AG04449 (cell line): ENCODE data around the gene SAMD5.
A peak's percentile ranks its signal among the peaks of the same experiment; 100 is the strongest.

Experiments
- CTCF ChIA-PET: fragments of 350-600 bp; formaldehyde crosslinking; extraction: SDS; loops from one replicate; lab custom pipeline; 2021; ENCODE audit warnings: antibody characterized with exemption; lab: Yijun Ruan, JAX
- POLR2A ChIA-PET: fragments of 400-600, 350-600 bp; formaldehyde crosslinking; extraction: SDS; loops from one replicate; lab custom pipeline; 2020; ENCODE audit warnings: antibody characterized with exemption, inconsistent platforms; lab: Yijun Ruan, JAX
- DNase-seq: peaks from one replicate; pipeline ENCODE4 v3.0.0-alpha.2; 2010; ENCODE audit warnings: low read depth, low spot score
- H3K4me3 ChIP-seq: 2 replicates; pipeline ENCODE4 v1.5.1; 2011; ENCODE audit warnings: low read depth, mild to moderate bottlenecking, control low read depth, low read length
- TF ChIP-seq, protein P1 (sequence below): IDR thresholded peaks from one replicate; pipeline ENCODE4 v1.5.1; 2011; ENCODE audit warnings: mild to moderate bottlenecking, moderate library complexity, low read length, control low read depth, inconsistent platforms; ENCODE audit not compliant: insufficient read depth; ENCODE audit errors: missing control alignments

SAMD5 gene

DNA sequence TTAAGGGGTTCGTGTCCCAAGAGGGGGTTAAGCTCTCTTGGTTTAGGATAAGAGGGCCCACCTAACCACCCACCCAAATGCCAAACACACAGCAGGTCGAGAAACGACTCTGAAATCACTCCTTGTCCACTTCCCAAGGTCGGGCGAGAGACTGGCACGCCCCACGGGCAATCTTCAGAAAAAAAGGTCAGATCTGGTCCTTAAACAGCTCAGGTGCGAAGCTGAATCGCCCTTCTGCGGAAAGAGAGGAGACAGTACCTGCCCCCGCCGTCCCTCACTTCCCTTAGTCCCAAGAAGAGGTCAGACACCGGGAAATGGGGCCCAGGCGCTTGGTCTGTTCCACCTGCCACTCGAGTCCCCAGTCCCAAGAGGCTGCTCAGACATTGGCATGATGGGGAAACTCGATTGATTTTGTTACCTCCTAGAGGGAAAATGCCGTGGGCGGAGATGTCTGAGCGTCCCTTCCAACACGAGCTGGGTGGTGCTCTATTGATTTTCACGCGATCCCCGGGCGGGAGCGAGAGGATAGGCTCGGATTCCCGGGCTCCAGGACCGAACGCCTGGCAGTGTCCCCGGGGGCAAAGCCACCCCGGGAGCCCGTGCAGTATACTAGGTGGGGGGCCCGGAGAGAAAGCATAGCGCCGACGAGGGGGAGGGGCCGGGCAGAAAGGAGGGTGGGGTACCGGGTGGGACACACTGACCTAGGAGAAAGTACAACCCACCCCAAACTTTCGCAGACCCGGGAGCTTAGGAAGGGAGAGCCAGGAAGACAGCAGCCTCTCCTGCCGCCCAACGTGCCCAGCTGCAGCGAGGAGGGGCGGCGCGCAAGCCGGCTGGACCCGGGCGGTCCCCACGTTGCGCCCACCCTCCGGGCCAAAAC, 1.1 kb upstream of the SAMD5 start:
- CTCF ChIA-PET, result interaction anchor here (0.6 to 10.6 kb wide), 41 partner anchors 9 to 745 kb away, joined by 3 to 137 read pairs (median 4); no protein-coding TSS in a partner anchor
- DNase-seq, result no peak
- TF ChIP-seq, protein P1, sequence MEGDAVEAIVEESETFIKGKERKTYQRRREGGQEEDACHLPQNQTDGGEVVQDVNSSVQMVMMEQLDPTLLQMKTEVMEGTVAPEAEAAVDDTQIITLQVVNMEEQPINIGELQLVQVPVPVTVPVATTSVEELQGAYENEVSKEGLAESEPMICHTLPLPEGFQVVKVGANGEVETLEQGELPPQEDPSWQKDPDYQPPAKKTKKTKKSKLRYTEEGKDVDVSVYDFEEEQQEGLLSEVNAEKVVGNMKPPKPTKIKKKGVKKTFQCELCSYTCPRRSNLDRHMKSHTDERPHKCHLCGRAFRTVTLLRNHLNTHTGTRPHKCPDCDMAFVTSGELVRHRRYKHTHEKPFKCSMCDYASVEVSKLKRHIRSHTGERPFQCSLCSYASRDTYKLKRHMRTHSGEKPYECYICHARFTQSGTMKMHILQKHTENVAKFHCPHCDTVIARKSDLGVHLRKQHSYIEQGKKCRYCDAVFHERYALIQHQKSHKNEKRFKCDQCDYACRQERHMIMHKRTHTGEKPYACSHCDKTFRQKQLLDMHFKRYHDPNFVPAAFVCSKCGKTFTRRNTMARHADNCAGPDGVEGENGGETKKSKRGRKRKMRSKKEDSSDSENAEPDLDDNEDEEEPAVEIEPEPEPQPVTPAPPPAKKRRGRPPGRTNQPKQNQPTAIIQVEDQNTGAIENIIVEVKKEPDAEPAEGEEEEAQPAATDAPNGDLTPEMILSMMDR, result no peak
- POLR2A ChIA-PET, result interaction anchor here (0.7 to 1.1 kb wide), 3 partner anchors 537 to 696 kb away, joined by 3 to 4 read pairs (median 3); no protein-coding TSS in a partner anchor
- peak overlapping the region; percentile 72 for H3K4me3 ChIP-seq

DNA sequence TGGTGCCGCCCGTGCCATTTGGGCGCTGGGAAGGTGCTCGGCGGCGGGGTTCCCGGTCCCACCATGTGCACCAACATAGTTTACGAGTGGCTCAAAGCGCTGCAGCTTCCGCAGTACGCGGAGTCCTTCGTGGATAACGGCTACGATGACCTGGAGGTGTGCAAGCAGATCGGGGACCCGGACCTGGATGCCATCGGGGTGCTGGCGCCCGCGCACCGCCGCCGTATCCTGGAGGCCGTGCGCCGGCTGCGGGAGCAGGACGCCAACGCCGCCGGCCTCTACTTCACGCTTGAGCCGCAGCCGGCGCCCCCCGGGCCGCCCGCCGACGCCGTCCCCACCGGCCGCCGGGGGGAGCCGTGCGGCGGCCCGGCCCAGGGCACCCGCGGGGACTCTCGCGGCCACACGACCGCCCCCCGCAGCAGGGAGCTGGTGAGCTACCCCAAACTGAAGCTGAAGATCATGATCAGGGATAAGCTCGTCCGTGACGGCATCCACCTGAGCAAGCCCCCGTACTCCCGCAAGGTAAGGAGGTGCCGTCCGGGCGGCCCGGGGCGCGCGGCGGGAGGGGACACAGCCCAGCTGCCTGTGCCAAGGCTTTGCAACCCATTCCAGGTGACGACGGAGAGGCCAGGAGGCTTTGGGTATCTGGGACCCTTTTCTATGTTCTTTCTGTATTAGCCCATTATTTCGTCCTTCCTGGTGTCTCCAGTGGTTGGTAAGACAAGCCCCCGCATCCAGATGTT, 547 bp downstream of the SAMD5 start:
- TF ChIP-seq, protein P1, result no peak
- POLR2A ChIA-PET, result no interaction called here

DNA sequence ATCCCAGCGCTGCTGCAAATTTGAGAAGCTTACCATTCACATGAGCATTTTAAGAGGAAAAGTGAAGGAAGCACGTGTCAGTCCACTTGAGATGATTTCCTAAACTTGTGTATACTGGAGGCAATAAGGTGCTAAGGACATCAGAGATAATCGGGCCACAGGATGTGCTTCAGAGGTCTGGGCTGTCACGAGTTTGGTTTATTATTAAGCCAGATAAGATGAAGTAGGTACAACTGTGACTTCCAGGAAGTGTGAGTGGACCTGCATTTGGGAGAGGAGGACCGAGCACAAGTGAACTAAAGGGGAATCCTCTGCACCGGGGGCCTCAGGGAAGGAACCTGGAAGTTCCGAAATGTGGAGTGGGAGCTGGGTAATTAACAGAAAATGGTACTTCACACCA, 1.4 kb downstream of the SAMD5 start:
- ChIA-PET POLR2A (no interaction called here), CTCF (interaction anchor here (0.7 to 10.6 kb wide), 4 partner anchors 462 to 670 kb away, joined by 3 to 137 read pairs (median 4); no protein-coding TSS in a partner anchor)
- no peak for DNase-seq

More for the DNA sequence above, 547 bp downstream of the SAMD5 start:
- DNase-seq, result no peak
- CTCF ChIA-PET, result interaction anchor here (0.8 to 10.6 kb wide), 4 partner anchors 463 to 668 kb away, joined by 3 to 137 read pairs (median 4); no protein-coding TSS in a partner anchor
- peak overlapping the region; percentile 72 for H3K4me3 ChIP-seq

DNA sequence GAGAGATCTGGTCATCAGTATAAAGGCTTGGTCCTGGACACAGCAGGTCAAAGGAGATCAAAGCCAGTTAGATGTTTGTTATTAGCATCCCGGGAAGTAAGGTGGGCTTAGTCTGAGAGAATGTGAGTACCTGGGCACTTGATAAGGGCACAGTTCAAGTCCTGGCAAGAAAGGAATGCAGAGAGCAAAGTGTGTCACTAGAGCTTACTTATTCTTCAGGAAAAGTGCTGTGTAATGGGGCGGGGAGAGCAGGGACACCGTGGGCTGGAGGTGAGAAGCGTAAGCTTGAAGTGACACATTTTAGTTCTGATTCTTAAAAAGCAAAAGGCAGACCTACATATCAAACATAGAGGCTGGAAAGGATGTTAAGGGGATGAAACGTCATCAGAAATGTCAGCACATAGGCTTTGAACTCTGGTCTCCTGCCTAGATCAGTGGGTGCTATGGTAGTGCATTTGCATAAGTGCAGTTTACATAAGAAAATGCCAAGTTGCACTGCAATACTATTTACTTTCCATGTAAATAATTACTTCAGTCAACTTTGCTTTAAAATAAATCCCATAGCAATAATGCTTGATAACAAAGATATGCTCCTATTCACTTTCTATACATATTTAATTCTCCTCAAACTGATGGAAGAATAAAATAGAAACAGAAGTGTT, 2.6 kb downstream of the SAMD5 start:
- H3K4me3 ChIP-seq, result peak overlapping the region; percentile 15; the same call in 1 of the 2 replicates
- ChIA-PET CTCF (interaction anchor here (1.2 to 10.6 kb wide), 2 partner anchors 653 to 666 kb away, joined by 4 to 137 read pairs; no protein-coding TSS in a partner anchor), POLR2A (no interaction called here)
- TF ChIP-seq, protein P1, result no peak
- DNase-seq, result no peak

More for the DNA sequence above, 1.4 kb downstream of the SAMD5 start:
- TF ChIP-seq, protein P1, result no peak
- peak overlapping the region; percentile 72 for H3K4me3 ChIP-seq

DNA sequence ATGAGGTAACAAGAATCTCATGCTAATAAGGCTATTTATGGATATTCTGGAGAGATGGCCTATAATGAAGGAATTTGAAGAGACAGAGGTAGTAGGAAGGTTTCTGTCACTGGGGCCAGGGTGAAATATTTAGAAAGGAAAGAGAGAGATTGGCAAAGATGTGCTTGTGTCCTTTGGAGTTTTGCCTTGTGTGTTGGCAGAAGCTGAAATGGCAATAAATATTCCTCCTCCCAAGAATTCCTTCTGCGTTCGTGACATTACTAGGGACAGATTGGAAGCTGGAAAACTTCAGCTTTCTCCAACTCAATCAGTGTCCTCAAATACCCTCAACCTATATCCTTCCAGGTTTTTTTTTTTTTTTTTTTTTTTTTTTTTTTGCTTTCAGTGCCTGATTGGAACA, 6.3 kb downstream of the SAMD5 start:
- TF ChIP-seq, protein P1, result no peak
- no peak overlapping the region for H3K4me3 ChIP-seq
- ChIA-PET CTCF (no interaction called here), POLR2A (no interaction called here)
- no peak for DNase-seq
